Measurements from ENCODE around the gene SLC35G3. TPM values are rescaled to one million over a fixed set of nuclear protein-coding genes. Genes with fewer than 3 reads are reported as not detected.

Gene SLC35G3
- total and polyA plus RNA-seq, 8 donors = 0.12 TPM; not detected in 7

GRCh38 chr17:35229638-35230037 is 35.4 kb upstream of the SLC35G3 start:
- TF ChIP-seq POLR2AphosphoS5 (IDR thresholded peaks at IDR 0.05) (no peak), POLR2A (IDR thresholded peaks at IDR 0.05) (no peak), EP300 (IDR thresholded peaks at IDR 0.05) (no peak), CTCF (IDR thresholded peaks at IDR 0.05) (no peak)
- no peak for DNase-seq
- H3K9me3 ChIP-seq = no peaks in the 10 kb centered on the region
- H3K27me3 ChIP-seq = no peaks in the 10 kb centered on the region
- WGBS, 5 donors = 70 to 88% (median 83%) methylated on average over 1 of the region's 1 CpG
- no peaks in the 10 kb centered on the region for H3K36me3 ChIP-seq
- no peak overlapping the region for H3K4me3 ChIP-seq
- intact Hi-C loops (cut with DNase I; ENCODE audit: low total_unique reads) = no loop called here
- H3K27ac ChIP-seq = no peak overlapping the region
- H3K4me1 ChIP-seq = no peaks in the 10 kb centered on the region

GRCh38 chr17:35227546-35227945 is 33.4 kb upstream of the SLC35G3 start:
- intact Hi-C loops (cut with DNase I; ENCODE audit: low total_unique reads) = no loop called here
- no peaks in the 10 kb centered on the region for H3K4me1 ChIP-seq
- no peak for TF ChIP-seq CTCF (IDR thresholded peaks at IDR 0.05)
- no peak for TF ChIP-seq EP300 (IDR thresholded peaks at IDR 0.05)
- TF ChIP-seq POLR2A (IDR thresholded peaks at IDR 0.05) = no peak
- TF ChIP-seq POLR2AphosphoS5 (IDR thresholded peaks at IDR 0.05) = no peak
- WGBS, 5 donors = 91 to 100% (median 96%) methylated on average over 2 of the region's 2 CpGs
- no peaks in the 10 kb centered on the region for H3K27me3 ChIP-seq
- H3K4me3 ChIP-seq = no peak overlapping the region
- H3K27ac ChIP-seq = no peak overlapping the region
- H3K9me3 ChIP-seq = peaks cover under 1 to 5% (median 3%) of the 10 kb centered on the region in 4 donors
- DNase-seq = no peak
- no peaks in the 10 kb centered on the region for H3K36me3 ChIP-seq

- no peaks in the 10 kb centered on the region for H3K36me3 ChIP-seq
- no peak overlapping the region for H3K4me3 ChIP-seq
- intact Hi-C loops (cut with DNase I; ENCODE audit: low total_unique reads) = no loop called here
- no peaks in the 10 kb centered on the region for H3K4me1 ChIP-seq
- peaks cover 5 to 11% (median 8%) of the 10 kb centered on the region in 4 donors for H3K9me3 ChIP-seq
- no peak for TF ChIP-seq POLR2AphosphoS5 (IDR thresholded peaks at IDR 0.05)
- TF ChIP-seq POLR2A (IDR thresholded peaks at IDR 0.05) = no peak
- TF ChIP-seq CTCF (IDR thresholded peaks at IDR 0.05) = no peak
- TF ChIP-seq EP300 (IDR thresholded peaks at IDR 0.05) = no peak
- peaks cover 0 to 6% (median 0%) of the 10 kb centered on the region in 3 donors for H3K27me3 ChIP-seq
- H3K27ac ChIP-seq = no peak overlapping the region
- WGBS, 5 donors = 33 to 60% (median 46%) methylated on average over 1 of the region's 1 CpG
- no peak for DNase-seq
Measured at GRCh38 chr17:35224436-35224835, 30.2 kb upstream of the SLC35G3 start.

GRCh38 chr17:35222452-35222851 is 28.3 kb upstream of the SLC35G3 start:
- intact Hi-C loops (cut with DNase I; ENCODE audit: low total_unique reads) = no loop called here
- 86 to 100% (median 93%) methylated on average over 2 of the region's 2 CpGs for whole genome bisulfite sequencing, 5 donors
- H3K9me3 ChIP-seq = peaks cover 5 to 11% (median 8%) of the 10 kb centered on the region in 4 donors

More at GRCh38 chr17:35222452-35222851, 28.3 kb upstream of the SLC35G3 start:
- peaks cover 0 to 6% (median 0%) of the 10 kb centered on the region in 3 donors for H3K27me3 ChIP-seq
- H3K36me3 ChIP-seq = no peaks in the 10 kb centered on the region
- H3K4me1 ChIP-seq = no peaks in the 10 kb centered on the region
- no peak overlapping the region for H3K4me3 ChIP-seq
- TF ChIP-seq POLR2AphosphoS5 (IDR thresholded peaks at IDR 0.05) (no peak), EP300 (IDR thresholded peaks at IDR 0.05) (no peak), POLR2A (IDR thresholded peaks at IDR 0.05) (no peak), CTCF (IDR thresholded peaks at IDR 0.05) (no peak)
- no peak for DNase-seq
- H3K27ac ChIP-seq = no peak overlapping the region

Data from stomach (tissue), 9 donors.